Frontal cortex (tissue), 4 donors: ENCODE data around the gene EPHA4. TPM values are rescaled to one million over a fixed set of nuclear protein-coding genes. Genes with fewer than 3 reads are reported as not detected.

Experiments used
- DNase-seq, 2 donors: peaks; one replicate each; pipeline ENCODE4 v3.0.0; 2012; ENCODE audit warnings: low spot score in 2 of 2
- FAIRE-seq: peaks from 2 replicates; lab custom pipeline; 2012; peaks lifted over from hg19 to GRCh38; lab: Jason Lieb, UNC
- total RNA-seq: library from RNA; depleted of rRNA; stranded (reverse); fragments of >200 nt; gene quantifications from one replicate; pipeline ENCODE4 v1.2.3, GENCODE V29; 2014
- donor health status: control.
- donor health status: control.
- donor health status: control.

The EPHA4 gene
- total RNA-seq, 1 donor from 2014 or later = 158 TPM

- DNase-seq (no peak), FAIRE-seq (no peak)
These were observed 195.0 kb downstream of the EPHA4 start for GRCh38 chr2:221377066-221377465.

- no peak for FAIRE-seq
These were observed 197.9 kb downstream of the EPHA4 start for GRCh38 chr2:221374234-221374633.

GRCh38 chr2:221372907-221373306 is 199.2 kb downstream of the EPHA4 start:
- no peak for DNase-seq
- no peak for FAIRE-seq

More at GRCh38 chr2:221374234-221374633, 197.9 kb downstream of the EPHA4 start:
- DNase-seq = no peak

- FAIRE-seq (no peak), DNase-seq (peak in 1 of 2 donors; percentile 8)
These were observed 199.8 kb downstream of the EPHA4 start for GRCh38 chr2:221372159-221372884.

- DNase-seq = no peak
- no peak for FAIRE-seq
These were observed 200.8 kb downstream of the EPHA4 start for GRCh38 chr2:221371347-221371746.

GRCh38 chr2:221370857-221371211 is 201.3 kb downstream of the EPHA4 start:
- DNase-seq (no peak), FAIRE-seq (no peak)

GRCh38 chr2:221370076-221370856 is 201.8 kb downstream of the EPHA4 start:
- DNase-seq = no peak
- no peak for FAIRE-seq
